Measurements from ENCODE around the gene SERPINF2.
"Not testable (repeated sequence)": the region's sequence is repeated elsewhere in the genome, so short reads cannot be mapped to it uniquely, and the experiment has no call there.

Gene SERPINF2

GRCh38 chr17:1789936-1790335, 47.3 kb downstream of the SERPINF2 start:
- DNase-seq (ENCODE audit: low spot score) = no peak

GRCh38 chr17:1792495-1793446, 50.1 kb downstream of the SERPINF2 start:
- no peak for DNase-seq (ENCODE audit: low spot score)

- DNase-seq (ENCODE audit: low spot score) = no peak
These were observed 50.8 kb downstream of the SERPINF2 start for GRCh38 chr17:1793447-1793806.

GRCh38 chr17:1796800-1797199, 54.1 kb downstream of the SERPINF2 start:
- no peak for DNase-seq (ENCODE audit: low spot score)

GRCh38 chr17:1797323-1797722, 54.7 kb downstream of the SERPINF2 start:
- DNase-seq (ENCODE audit: low spot score) = no peak

- not testable (repeated sequence) for DNase-seq (ENCODE audit: low spot score)
These were observed 55.2 kb downstream of the SERPINF2 start for GRCh38 chr17:1797846-1798245.

GRCh38 chr17:1800240-1800639, 57.6 kb downstream of the SERPINF2 start:
- no peak for DNase-seq (ENCODE audit: low spot score)

- no peak for DNase-seq (ENCODE audit: low spot score)
These were observed 58.0 kb downstream of the SERPINF2 start for GRCh38 chr17:1800712-1801111.

- DNase-seq (ENCODE audit: low spot score) = no peak
These were observed 59.8 kb downstream of the SERPINF2 start for GRCh38 chr17:1802429-1802828.

GRCh38 chr17:1803280-1803679, 60.6 kb downstream of the SERPINF2 start:
- DNase-seq (ENCODE audit: low spot score) = no peak

All from GM03348 (cell line).